Anterior cingulate cortex (tissue), 58 donors: ENCODE results near the gene SMIM41.
A peak's percentile ranks its signal among the peaks of the same experiment; 100 is the strongest.
"Not testable (repeated sequence)": the region's sequence is repeated elsewhere in the genome, so short reads cannot be mapped to it uniquely, and the experiment has no call there.

Source experiments
- DNase-seq, 58 donors: peaks; one replicate each; lab custom pipeline; 2025; lab: John Stamatoyannopoulos, UW

SMIM41 gene

DNA sequence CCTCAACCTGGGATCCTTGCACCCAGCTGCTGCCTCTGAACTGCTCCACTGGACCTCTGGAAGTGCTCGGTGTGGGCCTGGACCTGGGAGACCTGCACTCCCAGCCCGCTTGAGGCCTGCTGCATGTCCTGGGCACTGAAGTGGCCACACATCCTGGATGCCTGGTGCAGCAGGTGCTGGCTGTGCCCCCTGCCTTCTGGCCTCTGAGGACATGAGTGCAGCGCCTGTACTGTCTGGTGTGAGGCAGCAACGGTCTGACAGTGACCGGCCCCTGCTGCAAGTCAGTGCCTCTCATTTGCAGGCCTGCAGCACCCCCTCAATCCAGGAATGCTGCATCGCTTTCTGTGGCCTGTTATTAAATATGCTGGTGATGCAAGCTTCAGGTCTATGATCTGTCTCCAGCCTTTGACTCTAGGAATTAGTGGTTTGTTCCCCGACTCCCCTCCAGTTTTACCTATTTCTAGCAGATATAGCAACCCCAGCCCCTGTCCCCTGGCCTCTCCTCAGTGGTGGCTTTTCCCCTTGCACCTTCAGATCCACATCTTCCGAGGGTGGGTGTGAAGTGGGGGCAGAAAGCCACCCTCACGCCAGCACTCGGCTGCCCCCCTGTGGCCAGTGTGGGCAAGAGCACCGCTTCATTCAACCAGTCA is 3.6 kb downstream of the SMIM41 start:
- peak in 34 of 58 donors; percentile 14 to 63 (median 34) for DNase-seq

DNA sequence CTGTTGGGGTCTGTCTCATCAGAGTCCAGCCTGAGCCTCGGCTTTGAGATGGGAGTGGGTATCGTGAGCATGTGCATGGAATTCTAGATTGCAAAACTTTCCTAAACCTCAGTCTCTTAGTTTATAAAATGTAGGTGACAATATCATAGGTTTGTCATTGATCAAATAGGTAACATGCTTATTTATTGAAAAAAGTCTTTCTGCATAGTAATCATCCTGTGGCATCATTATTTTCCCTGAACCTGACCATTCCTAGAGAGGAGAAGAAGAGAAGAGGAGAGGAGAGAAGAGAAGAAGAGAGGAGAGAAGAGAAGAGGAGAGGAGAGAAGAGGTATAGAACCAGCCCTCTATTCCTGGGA is 4.1 kb downstream of the SMIM41 start:
- DNase-seq: no peak

DNA sequence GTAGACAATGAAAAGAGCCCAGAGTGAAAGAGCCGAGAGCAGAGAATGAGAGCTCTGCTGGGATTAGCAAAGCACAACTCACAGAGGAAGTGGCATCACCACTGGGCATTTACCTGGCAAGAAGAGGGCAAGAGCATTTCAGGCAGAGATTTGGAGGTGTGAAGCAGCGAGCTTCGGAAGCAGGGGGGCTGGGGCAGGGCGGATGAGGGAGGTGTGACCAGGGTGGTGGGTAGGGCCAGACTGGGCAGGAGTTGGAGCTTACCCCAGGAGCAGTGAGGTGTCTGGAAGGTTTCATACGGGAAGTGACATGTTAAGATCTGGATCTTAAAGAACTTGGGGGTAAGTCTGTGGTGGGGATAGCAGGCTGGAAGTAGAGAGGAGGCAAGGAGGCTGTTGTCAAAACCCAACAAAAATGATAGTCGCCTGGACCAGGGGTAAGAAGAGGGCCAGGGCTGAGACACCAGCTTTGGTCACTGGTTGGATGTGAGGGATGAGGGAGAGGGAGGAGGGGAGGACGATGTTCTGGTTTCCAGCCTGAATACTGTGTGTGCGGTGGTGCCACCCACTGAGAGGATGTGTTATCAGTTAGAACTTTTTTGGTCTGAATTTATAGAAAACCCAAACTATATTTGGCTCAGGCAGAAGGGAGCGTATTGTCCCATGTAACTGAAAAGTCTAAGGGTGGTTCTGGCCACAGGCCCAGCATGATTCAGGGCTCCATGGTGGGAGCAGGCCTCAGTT is 5.2 kb downstream of the SMIM41 start:
- peak in 2 of 58 donors; percentile 6 to 11 for DNase-seq

DNA sequence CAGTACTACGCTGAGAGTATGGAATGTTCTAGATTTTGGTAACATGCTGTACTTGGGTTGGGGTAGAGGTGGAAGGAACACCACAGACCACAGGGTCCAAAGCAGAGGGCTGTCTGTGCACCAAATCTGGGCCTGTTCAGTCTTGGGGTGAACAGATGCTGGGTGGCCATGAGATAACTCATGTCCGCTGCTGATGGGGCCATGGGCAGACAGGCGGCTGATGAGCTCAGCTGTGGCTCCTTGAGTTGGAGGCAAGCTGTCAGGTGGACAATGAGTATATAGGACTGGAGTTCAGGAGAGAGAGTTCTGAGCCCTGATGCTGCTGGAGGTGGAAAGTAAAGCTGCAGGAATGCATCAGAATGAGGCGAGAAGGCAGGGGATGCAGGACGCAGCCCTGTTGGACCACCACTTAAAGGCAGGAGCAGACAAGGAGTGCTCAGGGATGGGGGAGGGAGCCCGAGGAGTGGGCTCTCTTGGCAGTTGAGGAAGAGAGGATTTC is 6.2 kb downstream of the SMIM41 start:
- no peak for DNase-seq

DNA sequence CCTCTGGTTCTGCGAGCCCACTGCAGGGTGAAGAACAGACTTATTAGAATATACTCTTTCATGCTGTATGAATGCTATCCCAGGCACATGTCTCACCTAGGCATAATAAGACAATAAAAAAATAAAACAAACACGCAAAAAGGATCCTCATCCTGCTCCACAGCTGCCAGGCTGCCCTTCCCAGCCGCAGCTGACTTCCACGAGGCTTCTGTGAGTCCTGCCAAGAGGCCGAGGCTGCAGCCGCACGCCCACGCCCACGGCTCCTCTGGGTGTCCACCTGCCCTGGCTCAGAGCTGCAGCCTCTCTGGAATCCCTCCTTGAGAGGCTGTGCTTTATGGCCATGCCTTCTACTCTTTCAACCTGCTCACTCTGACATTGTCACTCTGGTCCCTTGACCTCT is 6.9 kb downstream of the SMIM41 start:
- no peak for DNase-seq

DNA sequence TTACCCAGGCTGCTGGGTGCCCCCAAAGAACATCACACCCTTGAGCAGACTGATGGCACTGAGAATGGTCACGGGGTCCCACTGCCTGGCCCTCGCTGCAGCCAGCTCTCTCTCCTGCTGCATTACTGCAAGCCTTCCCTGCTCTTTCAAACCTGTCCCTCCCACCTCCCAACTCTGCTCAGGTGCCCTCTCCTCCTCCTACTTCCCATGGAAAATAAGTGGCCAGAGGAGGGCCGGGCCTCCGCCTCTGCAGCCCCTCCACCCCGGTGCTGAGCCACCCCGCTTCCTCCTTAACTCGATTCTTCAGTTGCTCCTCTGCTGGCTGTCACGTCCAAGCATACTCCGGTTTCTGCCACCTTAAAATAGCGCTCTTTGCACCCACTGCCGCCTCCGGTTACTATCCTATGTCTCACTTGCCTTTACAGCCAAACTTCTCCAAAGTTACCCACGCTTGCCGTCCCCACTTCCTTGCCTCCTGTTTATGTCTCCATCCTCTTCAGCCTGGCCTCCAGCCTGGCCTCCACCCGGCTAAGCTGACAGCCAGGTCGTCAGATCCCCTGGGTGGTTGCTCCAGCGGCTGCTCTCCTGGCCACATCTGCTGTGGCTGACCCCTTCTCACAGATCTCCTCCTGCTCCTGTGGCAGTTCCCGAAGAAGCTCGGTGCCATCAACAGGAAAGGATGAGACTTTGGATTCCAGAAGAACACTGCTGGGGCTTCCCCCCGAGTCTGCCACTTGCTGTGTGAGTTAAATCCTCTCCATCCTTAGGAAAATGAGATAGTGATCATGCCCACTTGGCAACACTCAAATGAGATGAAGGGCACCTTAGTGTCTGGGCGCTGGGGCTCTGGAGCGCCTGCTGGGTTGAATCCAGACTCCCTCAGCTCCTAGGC is 7.7 kb downstream of the SMIM41 start:
- peak in 18 of 58 donors; percentile 14 to 64 (median 38) for DNase-seq

DNA sequence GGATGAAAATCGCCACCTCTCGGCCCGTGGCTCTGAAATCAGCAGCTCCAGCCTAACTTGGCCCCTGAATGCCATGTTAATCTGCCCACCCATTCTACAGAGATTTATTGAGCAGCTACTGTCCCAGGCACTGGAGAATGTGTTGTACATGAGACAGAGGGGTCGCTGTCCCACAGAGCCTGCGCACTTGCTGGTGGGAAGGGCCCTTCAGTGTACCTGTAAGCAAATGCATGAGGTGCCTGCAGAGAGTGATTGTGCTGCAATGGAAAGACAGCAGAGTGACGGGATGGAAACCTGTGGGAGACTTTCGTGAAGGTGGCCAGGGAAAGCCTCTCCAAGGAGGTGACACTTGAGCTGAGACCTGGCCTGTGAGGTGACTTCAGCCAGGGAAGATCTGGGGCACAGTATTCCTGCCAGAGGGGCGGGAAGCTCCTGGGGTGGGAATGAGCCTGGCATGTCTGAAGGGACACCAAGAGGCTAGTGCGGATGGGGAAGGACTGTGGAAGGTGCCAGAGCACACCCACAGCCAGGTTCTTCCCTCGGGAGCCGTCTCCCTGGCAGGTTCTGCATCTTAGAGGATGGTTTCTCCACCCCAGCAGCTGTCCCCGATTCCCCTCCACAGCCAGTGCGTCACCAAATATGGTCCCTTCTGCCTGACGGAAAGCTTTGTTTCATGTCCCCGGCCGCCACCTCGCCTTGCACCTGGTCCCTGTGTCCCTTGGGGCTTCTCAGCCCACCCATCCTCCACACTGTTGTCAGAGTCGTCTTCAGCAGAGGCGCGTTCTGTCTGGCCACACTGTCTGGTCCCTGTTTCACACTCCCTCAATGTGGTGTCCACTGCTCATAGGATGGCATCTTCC is 8.7 kb downstream of the SMIM41 start:
- peak in 8 of 58 donors; percentile 16 to 40 (median 29) for DNase-seq

DNA sequence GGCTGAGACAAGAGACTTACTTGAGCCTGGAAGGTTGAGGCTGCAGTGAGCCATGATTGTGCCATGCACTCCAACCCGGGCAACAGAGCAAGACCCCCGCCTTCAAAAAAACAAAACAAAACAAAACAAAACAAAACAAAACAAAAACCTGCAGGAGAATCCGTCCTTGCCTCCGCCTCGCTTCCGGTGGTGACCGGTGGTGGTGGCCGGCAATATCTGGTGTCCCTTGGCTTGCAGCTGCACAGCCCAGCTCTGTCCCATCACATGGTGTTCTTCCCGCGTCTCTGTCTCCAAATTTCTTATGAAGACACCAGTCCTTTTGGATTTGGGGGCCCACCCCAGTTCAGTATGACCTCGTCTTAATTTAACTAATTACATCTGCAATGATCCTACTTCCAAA is 10.0 kb downstream of the SMIM41 start:
- DNase-seq: no peak

DNA sequence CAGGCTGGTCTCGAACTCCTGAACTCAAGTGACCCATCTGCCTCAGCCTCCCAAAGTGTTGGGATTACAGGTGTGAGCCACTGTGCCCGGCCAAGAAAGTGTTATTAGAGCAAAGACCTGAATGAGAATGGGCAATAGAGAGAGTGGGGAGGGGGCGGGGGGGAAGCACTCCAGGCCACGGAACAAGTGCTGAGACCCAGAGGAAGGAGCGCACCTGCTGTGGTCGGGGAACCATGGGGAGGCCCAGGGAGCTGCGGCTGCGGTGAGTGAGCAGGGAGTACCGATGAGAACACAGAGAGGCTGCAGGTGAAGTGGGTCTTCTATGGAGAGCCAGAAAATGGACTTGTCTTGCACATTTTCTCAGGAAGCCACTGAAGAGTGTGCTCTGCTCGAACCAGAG is 10.8 kb downstream of the SMIM41 start:
- no peak for DNase-seq

DNA sequence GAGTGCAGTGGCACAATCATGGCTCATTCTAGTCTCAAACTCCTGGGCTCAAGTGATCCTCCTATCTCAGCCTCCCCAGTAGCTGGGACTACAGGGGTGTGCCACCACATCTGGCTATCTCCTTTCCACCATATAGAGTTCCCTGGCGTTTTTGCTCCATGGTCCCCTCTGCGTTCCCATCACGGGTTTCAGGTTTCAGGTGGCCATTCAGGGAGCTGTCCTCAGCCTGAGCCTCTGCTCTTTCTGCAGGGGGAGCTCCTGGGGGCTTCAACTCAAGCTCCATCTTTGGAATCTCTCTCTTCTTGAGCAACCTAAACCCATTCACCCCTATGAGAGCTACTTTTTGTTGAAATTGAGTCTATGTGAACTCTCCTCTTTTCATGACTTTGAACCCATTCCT is 11.6 kb downstream of the SMIM41 start:
- no peak for DNase-seq

DNA sequence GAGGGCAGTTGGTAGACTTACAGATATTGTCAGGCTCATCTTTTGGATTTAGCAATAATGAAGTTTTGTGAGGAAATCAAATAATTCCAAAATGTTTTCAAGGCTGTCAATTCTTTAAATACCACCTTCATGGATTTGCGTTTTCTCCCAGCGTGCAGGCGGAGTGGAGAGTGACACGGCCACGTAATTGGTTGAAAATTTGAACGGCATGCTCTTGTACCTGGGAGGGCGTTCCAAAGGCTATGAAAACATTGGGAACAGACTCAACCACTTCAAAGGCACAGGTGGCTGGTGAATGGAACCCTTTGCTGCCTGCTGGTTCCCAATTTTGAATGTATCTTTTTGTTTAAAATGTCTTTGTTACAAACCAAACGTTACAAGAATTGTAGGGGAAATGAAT is 12.4 kb downstream of the SMIM41 start:
- no peak for DNase-seq

DNA sequence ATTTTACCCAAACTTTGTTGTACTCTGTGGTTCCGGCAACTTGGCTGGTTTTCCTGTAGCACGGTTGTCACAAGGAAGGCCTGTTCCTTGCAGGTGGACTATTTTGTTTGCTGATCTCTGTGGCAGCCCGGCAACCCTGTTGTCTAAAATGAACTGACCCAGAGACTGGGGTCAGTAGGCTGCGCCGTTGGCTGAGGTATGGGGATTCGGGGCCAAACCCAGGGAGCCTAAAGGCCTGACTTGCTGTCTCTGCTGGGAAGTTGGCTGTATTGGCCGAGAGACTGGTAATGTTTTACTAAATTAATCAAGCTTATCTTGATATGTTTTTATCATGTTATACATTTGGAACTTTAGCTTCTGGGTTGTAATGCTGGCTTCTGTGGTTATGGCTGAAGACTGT is 13.8 kb downstream of the SMIM41 start:
- DNase-seq: no peak

DNA sequence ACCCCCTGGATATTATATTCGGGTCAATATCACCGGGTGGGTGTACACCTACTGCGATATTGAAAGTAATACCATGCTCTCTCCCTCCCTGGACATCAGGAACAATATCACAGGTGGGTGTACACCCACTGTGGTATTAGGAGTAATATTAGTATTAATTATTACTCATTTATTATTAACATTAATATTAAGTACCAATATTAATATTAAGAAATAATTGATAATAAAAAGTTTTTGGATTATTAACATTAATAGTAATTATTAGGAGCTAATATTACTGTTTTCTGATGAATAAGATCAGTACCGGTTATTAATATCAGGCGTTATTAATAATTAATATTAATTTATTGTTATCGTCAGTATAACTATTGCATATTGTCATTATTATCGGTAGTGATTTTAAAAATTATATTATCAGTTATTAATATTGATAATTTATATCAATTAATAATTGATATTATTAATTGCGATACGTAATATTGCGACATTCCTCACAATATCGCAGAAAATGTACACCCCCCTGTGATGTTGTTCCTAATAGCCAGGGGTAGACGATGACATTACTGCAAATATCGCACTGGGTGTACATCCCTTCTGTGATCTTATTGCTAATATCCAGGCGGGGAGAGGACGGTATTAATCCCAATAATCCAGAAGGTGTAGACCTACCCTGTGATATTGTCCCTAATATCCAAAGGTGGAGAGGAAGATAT is 17.0 kb downstream of the SMIM41 start:
- DNase-seq: no peak

DNA sequence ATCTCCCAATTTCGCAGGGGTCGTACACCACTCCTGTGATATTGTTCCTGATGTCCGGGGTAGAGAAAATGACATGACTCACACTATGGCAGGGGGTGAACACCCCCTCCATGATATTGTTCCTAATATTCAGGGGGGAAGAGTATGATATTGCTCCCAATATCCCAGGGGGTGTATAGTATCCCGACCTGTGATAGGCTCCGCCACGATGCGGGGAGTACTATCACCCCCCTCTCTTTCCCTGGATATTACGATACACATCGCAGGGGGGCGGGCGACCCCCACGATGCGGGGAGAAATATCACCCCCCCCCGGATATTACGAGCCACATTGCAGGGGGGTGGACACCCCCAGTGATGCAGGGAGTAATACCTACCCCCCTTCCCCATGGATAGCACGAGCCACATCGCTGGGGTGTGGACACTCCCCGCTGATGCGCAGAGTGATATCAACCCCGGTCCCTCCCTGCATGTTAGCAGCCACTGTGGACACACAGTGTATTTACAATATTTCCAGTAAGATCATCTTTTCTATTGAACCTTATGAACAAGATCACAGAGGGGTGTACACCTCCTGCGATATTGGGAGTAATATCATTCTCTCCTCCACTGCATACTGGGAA is 17.7 kb downstream of the SMIM41 start:
- no peak for DNase-seq

DNA sequence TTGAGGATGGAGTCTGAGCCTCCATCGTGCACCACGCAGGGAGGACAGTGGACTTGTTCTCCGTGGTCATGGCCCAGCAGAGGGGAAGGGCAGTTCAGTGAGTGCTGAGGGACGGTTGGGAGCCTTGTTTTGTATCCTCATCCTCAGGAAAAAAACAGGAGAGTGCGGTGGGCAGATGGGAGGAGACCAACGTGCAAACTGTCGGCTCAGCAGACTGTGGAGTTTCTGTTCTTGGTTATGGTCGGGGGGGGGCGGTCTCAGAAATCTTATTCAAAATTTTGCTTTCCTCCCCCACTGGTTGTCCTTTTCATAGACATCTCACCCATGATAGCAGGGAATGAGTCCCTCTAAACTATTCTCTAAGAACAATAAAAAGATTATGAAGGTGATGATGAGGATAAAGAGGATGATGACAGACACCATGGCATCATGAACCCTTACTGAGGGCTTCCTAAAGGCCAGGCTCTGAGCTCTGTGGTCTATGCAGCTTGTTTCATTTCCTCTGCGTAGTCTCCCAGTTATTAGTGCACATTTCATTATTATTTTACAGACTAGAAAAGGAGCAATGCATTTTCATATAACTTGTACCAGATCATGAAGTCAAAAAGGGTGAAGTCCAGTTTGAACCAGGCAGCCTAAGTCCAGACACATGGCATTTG is 25.1 kb downstream of the SMIM41 start:
- not testable (repeated sequence) for DNase-seq

DNA sequence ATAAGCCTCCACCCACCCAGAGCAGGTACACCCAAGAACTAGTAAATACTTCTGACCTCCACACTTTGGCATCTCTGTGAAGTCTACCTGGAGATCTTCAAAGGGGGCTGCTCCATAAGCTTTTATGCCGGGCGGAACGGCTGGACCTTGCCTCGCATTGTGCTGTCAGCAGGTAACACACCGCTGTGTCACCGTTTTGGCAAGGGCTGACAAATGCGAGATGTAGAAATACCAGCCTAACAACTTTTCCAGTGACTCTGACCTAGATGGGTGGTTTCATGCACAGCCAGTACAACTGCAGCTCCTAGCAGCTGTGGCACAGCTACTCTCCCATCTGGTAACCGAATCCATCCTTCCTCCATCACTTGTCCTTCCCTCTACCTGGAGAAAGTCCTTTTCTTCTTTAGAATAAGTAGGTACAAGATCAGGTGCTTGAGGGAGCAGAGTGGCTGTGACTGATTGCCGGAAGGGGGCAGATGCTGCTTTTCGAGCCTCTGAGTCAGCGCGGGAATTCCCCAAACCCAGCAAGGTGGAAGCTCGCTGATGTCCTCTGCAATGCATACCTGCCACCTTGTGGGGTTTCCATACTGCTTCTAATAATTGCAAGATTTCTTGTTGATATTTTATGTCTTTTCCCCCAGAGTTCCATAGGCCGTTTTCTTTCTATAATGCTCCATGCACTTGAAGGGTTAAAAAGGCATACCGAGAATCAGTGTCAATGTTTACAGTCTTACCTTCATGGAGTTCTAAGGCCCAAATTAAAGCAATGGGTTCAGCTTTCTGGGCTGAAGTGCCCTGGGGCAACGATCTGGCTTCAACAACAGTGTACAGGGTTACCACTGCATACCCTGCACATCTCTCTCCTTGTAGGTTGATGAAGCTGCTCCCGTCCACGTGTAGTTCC is 37.0 kb downstream of the SMIM41 start:
- not testable (repeated sequence) for DNase-seq

DNA sequence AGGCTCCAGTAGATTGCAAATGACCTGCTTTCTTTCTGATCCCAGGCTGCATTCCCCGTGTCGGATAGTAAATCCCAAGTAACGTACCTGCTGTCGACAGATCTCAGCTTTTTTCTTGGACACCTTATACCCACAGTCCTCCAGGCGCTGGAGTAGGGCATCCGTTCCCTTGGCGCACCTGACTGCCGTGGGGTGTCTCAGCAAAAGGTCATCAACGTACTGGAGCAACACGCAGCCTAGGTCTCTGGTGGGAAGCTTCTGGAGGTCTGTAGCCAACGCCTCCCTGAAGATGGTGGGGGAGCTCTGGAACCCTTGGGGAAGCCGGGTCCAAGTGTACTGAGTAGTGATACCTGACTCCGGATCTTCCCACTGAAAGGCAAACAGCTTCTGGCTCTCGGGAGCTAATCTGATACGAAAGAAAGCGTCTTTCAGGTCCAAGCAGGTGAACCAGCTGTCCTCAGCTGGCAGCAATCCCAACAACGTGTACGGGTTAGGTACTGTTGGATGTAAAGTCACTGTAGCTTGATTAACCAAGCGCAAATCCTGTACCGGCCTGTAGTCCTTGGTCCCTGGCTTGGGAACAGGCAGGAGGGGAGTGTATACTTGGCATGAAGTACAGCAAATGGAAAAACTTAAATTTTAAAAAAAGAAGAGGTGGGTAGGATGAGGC is 38.4 kb downstream of the SMIM41 start:
- not testable (repeated sequence) for DNase-seq
